ENCODE results near the gene ALOX15B.

- TF ChIP-seq CTCF (IDR thresholded peaks at IDR 0.05) (no peak), EP300 (IDR thresholded peaks at IDR 0.05) (no peak)
Measured at GRCh38 chr17:8001976-8002720, 36.7 kb upstream of the ALOX15B start, which contains the start of gene GUCY2D.
